OCI-LY1 (cell line): ENCODE data around the gene MYO18A.
A peak's percentile ranks its signal among the peaks of the same experiment; 100 is the strongest.

Experiments
- H2AFZ ChIP-seq: fragments of 200-600 bp; sonication (generic), shearing (Covaris generic); 2 replicates; pipeline ENCODE4 v1.6.0; 2014; ENCODE audit warnings: antibody characterized with exemption, mild to moderate bottlenecking, low read length
- H3F3A ChIP-seq: fragments of 200-600 bp; sonication (generic), shearing (Covaris generic); 2 replicates; pipeline ENCODE4 v1.6.0; 2014; ENCODE audit warnings: mild to moderate bottlenecking, antibody characterized with exemption, low read length, moderate library complexity; ENCODE audit not compliant: insufficient read depth
- H3K27ac ChIP-seq: fragments of 200-600 bp; sonication (generic); 2 replicates; pipeline ENCODE4 v1.5.1; 2014; ENCODE audit warnings: low read length, mixed run types, mild to moderate bottlenecking, low read depth; ENCODE audit not compliant: poor library complexity, severe bottlenecking
- H3K27me3 ChIP-seq: fragments of 200-600 bp; sonication (generic); 2 replicates; pipeline ENCODE4 v1.6.0; 2014; ENCODE audit warnings: antibody characterized with exemption, mild to moderate bottlenecking, low read length, moderate library complexity; ENCODE audit not compliant: insufficient read depth
- H3K36me3 ChIP-seq: fragments of 200-600 bp; sonication (generic); 2 replicates; pipeline ENCODE4 v1.6.1; 2014; ENCODE audit warnings: mild to moderate bottlenecking, antibody characterized with exemption, low read length, moderate library complexity, mixed read lengths; ENCODE audit not compliant: insufficient read depth
- H3K4me1 ChIP-seq: fragments of 200-600 bp; sonication (generic); 2 replicates; pipeline ENCODE4 v1.5.1; 2014; ENCODE audit warnings: mild to moderate bottlenecking, low read length, moderate library complexity; ENCODE audit not compliant: insufficient read depth, severe bottlenecking
- H3K4me2 ChIP-seq: fragments of 200-600 bp; sonication (generic), shearing (Covaris generic); 2 replicates; pipeline ENCODE4 v1.6.1; 2014; ENCODE audit warnings: low read length
- H3K4me3 ChIP-seq: fragments of 200-600 bp; sonication (generic); 2 replicates; pipeline ENCODE4 v1.5.1; 2014; ENCODE audit warnings: low read length, low read depth, mild to moderate bottlenecking, mixed read lengths; ENCODE audit not compliant: poor library complexity, severe bottlenecking
- H3K79me2 ChIP-seq: fragments of 200-600 bp; shearing (Covaris generic); 2 replicates; pipeline ENCODE4 v1.6.1; 2016; ENCODE audit warnings: mixed run types, low read length, mixed read lengths; ENCODE audit not compliant: insufficient read depth
- H3K9ac ChIP-seq: fragments of 200-600 bp; sonication (generic), shearing (Covaris generic); 2 replicates; pipeline ENCODE4 v1.6.1; 2014; ENCODE audit warnings: mild to moderate bottlenecking, low read length, mixed read lengths
- H3K9me2 ChIP-seq: fragments of 200-600 bp; sonication (generic), shearing (Covaris generic); 2 replicates; pipeline ENCODE4 v1.6.1; 2014; ENCODE audit warnings: low read depth, mild to moderate bottlenecking, low read length, mixed read lengths
- H3K9me3 ChIP-seq: fragments of 200-600 bp; shearing (Covaris generic); 2 replicates; pipeline ENCODE4 v1.6.1; 2014; ENCODE audit warnings: low read length, mixed read lengths
- H4K20me1 ChIP-seq: fragments of 200-600 bp; sonication (generic), shearing (Covaris generic); 2 replicates; pipeline ENCODE4 v1.6.0; 2016; ENCODE audit warnings: mild to moderate bottlenecking, low read length; ENCODE audit not compliant: insufficient read depth
- EZH2 ChIP-seq: fragments of 200-600 bp; sonication (generic), shearing (Covaris generic); IDR thresholded peaks from 2 replicates; pipeline ENCODE4 v1.8.0; 2017; ENCODE audit warnings: borderline replicate concordance, mixed run types, mild to moderate bottlenecking, antibody characterized with exemption, low read length, moderate library complexity, mixed read lengths
- TF ChIP-seq, protein P1 (sequence below): fragments of 200-600 bp; sonication (generic), shearing (Covaris generic); IDR thresholded peaks from 2 replicates; pipeline ENCODE4 v1.5.1; 2017; ENCODE audit warnings: mild to moderate bottlenecking, antibody characterized with exemption, low read length, moderate library complexity, mixed read lengths

Gene MYO18A

DNA sequence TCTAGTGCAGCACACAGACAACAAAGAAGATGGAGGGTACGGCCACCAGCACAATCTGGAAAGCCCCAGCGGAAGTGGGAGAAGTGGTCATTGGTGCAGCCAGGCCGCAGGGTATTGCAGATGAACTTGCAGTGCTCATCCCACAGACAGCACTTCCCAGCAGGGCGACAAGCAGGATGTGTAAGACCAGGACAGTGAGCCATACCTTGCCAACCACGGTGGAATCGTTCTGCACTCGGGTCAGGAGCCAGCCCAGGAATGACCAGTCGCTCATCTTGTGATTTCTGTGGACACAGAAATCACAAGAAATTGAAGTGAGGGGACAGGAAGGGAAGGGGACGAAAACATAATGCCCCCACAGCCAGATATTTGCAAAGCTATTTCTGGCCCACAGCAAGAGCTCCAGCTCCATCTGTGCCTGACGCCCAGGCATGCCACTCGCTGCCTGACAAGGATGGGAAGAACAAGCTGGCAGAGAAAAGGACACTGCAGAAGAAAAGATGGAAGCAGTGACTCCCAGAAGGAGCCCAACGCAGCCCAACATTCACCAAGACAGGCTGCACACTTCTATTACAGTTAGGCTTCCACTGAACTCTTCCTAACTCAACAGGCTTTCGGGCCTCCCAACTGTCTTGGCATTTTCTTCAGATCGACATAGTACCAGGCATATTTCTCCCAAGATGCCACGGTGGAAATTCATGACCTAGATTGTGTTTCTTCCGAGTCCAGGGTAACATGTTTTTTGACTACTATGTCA is 17.5 kb upstream of the MYO18A start:
- Histone ChIP-seq H3K9me3 (no peaks in the 10 kb centered on the region), H3K9me2 (no peaks in the 10 kb centered on the region), H3F3A (no peaks in the 10 kb centered on the region), H3K36me3 (no peaks in the 10 kb centered on the region), H3K4me3 (no peak overlapping the region), H3K27me3 (no peaks in the 10 kb centered on the region; the same call in 1 of the 2 replicates), H3K79me2 (no peaks in the 10 kb centered on the region), H3K4me1 (peaks cover 21% of the 10 kb centered on the region), H3K27ac (no peak overlapping the region), H2AFZ (no peak overlapping the region), H3K9ac (no peak overlapping the region), H3K4me2 (no peak overlapping the region), H4K20me1 (no peaks in the 10 kb centered on the region)
- TF ChIP-seq, protein P1, sequence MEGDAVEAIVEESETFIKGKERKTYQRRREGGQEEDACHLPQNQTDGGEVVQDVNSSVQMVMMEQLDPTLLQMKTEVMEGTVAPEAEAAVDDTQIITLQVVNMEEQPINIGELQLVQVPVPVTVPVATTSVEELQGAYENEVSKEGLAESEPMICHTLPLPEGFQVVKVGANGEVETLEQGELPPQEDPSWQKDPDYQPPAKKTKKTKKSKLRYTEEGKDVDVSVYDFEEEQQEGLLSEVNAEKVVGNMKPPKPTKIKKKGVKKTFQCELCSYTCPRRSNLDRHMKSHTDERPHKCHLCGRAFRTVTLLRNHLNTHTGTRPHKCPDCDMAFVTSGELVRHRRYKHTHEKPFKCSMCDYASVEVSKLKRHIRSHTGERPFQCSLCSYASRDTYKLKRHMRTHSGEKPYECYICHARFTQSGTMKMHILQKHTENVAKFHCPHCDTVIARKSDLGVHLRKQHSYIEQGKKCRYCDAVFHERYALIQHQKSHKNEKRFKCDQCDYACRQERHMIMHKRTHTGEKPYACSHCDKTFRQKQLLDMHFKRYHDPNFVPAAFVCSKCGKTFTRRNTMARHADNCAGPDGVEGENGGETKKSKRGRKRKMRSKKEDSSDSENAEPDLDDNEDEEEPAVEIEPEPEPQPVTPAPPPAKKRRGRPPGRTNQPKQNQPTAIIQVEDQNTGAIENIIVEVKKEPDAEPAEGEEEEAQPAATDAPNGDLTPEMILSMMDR: no peak
- no peak for TF ChIP-seq EZH2

DNA sequence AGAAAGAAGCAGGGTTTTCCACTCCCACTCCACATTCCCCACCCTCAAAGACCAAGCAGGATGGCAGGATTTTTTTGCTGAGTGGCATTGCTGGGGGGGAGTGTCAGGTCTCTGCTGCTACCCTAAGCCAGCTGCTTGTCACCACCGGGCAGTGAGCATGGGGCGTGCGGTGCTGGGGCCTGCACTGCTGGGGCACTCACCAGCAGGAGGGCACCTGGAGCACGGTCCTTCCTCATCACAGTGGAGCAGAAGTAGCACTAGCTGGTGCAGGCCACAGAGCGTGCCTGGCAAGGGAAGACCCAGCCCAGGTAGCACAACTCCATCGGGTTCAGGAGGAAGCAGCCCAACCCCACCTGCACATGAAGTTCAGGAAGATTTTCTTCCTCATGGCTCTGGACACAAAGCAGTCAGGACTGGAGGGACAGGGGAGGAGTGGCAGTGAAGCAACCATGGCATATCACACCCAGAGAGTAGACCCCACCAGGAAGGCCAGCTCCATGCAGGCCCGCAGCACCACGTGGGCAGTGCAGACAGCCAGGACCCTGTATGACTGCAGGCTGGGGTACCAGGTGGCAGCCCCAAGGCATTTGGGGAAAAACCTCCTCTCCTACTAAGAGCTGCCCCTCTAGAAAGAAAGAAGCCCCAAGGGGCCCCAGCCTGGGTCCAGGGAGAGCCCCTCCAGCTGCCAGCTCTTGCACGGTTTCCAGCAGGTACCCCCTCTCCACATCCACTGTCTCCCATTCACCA is 16.7 kb upstream of the MYO18A start:
- Histone ChIP-seq H3K27me3 (no peaks in the 10 kb centered on the region; the same call in 1 of the 2 replicates), H3K4me2 (no peak overlapping the region), H2AFZ (no peak overlapping the region), H4K20me1 (no peaks in the 10 kb centered on the region), H3K9me2 (no peaks in the 10 kb centered on the region), H3K9me3 (no peaks in the 10 kb centered on the region), H3K36me3 (no peaks in the 10 kb centered on the region), H3K4me1 (peaks cover 21% of the 10 kb centered on the region), H3K79me2 (no peaks in the 10 kb centered on the region), H3K27ac (no peak overlapping the region), H3K4me3 (no peak overlapping the region), H3K9ac (no peak overlapping the region), H3F3A (no peaks in the 10 kb centered on the region)
- TF ChIP-seq, protein P1: 0 out of 2 replicates have a peak, but pooled peaks have one; percentile 14
- TF ChIP-seq EZH2: no peak

DNA sequence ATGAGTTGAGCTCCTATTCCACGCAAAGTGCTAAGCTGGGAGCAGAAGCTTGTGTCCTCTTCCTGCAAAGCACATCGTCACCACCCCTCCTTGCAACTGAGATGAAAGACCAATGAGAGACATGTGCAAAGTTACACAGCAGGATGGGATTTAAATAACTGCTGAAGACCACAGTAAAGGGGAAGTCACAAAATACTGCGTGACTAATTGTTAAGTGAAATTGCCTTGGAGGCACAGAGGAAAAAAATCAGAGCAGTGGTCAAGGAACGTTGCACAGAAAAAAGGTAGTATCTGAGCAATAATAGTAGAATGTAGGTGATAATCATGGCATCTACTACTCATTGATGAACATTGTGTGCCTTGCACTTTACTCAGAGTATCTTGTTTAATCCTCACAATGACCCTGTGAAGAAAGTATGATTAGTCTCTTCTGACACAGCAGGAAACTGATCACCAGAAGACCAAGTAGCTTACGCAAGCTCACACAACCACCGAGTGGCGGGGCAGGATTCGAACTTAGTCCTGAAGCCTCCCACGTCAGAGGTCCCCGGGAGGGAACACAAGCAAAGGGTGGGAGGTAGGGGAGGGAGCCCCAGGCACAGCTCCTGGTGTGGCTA is 15.4 kb upstream of the MYO18A start:
- Histone ChIP-seq H3K79me2 (no peaks in the 10 kb centered on the region), H2AFZ (no peak overlapping the region), H3K27me3 (no peaks in the 10 kb centered on the region; the same call in 1 of the 2 replicates), H3K4me2 (peak overlapping the region; percentile 42), H3K4me3 (no peak overlapping the region), H3K27ac (peak overlapping the region; percentile 15), H3K9me3 (no peaks in the 10 kb centered on the region), H3K9ac (no peak overlapping the region; the same call in 1 of the 2 replicates), H3F3A (no peaks in the 10 kb centered on the region), H3K9me2 (no peaks in the 10 kb centered on the region), H4K20me1 (no peaks in the 10 kb centered on the region), H3K4me1 (peaks cover 21% of the 10 kb centered on the region), H3K36me3 (no peaks in the 10 kb centered on the region)
- TF ChIP-seq, protein P1: no peak
- no peak for TF ChIP-seq EZH2
